D341Med (cell line): ENCODE data around the gene RALA.
A peak's percentile ranks its signal among the peaks of the same experiment; 100 is the strongest.

Source experiments
- DNase-seq: peaks from one replicate; pipeline ENCODE4 v3.0.0; 2012; ENCODE audit warnings: low spot score

The RALA gene

GRCh38 chr7:39623047-39623731 is at the start of gene RALA:
TSS of gene RALA (plus strand) at chr7:39623572. CDS start at chr7:39686668, 63,096 bp downstream.
- peak; percentile 96 for DNase-seq

- no peak for DNase-seq
These were observed 48.6 kb upstream of the RALA start for GRCh38 chr7:39574673-39575349.

GRCh38 chr7:39577229-39577874 is 46.0 kb upstream of the RALA start:
- no peak for DNase-seq

- DNase-seq, result peak; percentile 74
These were observed 43.1 kb upstream of the RALA start for GRCh38 chr7:39580149-39580874.

- no peak for DNase-seq
These were observed 40.8 kb upstream of the RALA start for GRCh38 chr7:39582536-39582935.

GRCh38 chr7:39583539-39583938 is 39.8 kb upstream of the RALA start:
- no peak for DNase-seq

- DNase-seq, result no peak
These were observed 36.0 kb upstream of the RALA start for GRCh38 chr7:39587393-39587792.

GRCh38 chr7:39588416-39588815 is 35.0 kb upstream of the RALA start:
- DNase-seq, result no peak

- DNase-seq, result peak; percentile 62
These were observed 33.9 kb upstream of the RALA start for GRCh38 chr7:39589323-39590111.

- DNase-seq, result no peak
These were observed 30.8 kb upstream of the RALA start for GRCh38 chr7:39592586-39592985.

- DNase-seq, result peak; percentile 50
These were observed 28.3 kb upstream of the RALA start for GRCh38 chr7:39594988-39595620.

GRCh38 chr7:39602351-39602750 is 21.0 kb upstream of the RALA start:
- DNase-seq, result no peak

- no peak for DNase-seq
These were observed 19.4 kb upstream of the RALA start for GRCh38 chr7:39603924-39604323.

GRCh38 chr7:39605087-39605486 is 18.3 kb upstream of the RALA start:
- no peak for DNase-seq

- DNase-seq, result no peak
These were observed 17.0 kb upstream of the RALA start for GRCh38 chr7:39606352-39606751.

- DNase-seq, result no peak
These were observed 16.4 kb upstream of the RALA start for GRCh38 chr7:39606941-39607340.

GRCh38 chr7:39607865-39608264 is 15.5 kb upstream of the RALA start:
- no peak for DNase-seq

- no peak for DNase-seq
These were observed 15.1 kb upstream of the RALA start for GRCh38 chr7:39608278-39608677.

- DNase-seq, result peak; percentile 25
These were observed 14.0 kb upstream of the RALA start for GRCh38 chr7:39609113-39609934.

GRCh38 chr7:39609935-39610263 is 13.5 kb upstream of the RALA start:
- DNase-seq, result no peak

- DNase-seq, result no peak
These were observed 9.8 kb upstream of the RALA start for GRCh38 chr7:39613577-39613976.
